ENCODE data around the gene MYH14.

MYH14 gene

GRCh38 chr19:50320051-50320450 lies 116.6 kb downstream of the MYH14 start:
- H3K4me3 ChIP-seq (ENCODE audit: low read depth, low read length): no peak overlapping the region
- in situ Hi-C loops (cut with HindIII; ENCODE audit: low sequenced_read_pairs): no loop called here
- no peak for TF ChIP-seq CTCF (IDR thresholded peaks at IDR 0.05; ENCODE audit: low read depth, low read length, missing control alignments)
- no peak for DNase-seq (ENCODE audit: low read depth)

GRCh38 chr19:50320596-50320995 lies 117.2 kb downstream of the MYH14 start:
- TF ChIP-seq CTCF (IDR thresholded peaks at IDR 0.05; ENCODE audit: low read depth, low read length, missing control alignments): no peak
- no peak overlapping the region for H3K4me3 ChIP-seq (ENCODE audit: low read depth, low read length)
- in situ Hi-C loops (cut with HindIII; ENCODE audit: low sequenced_read_pairs): no loop called here
- DNase-seq (ENCODE audit: low read depth): no peak

- no peak for DNase-seq (ENCODE audit: low read depth)
- no peak for TF ChIP-seq CTCF (IDR thresholded peaks at IDR 0.05; ENCODE audit: low read depth, low read length, missing control alignments)
- H3K4me3 ChIP-seq (ENCODE audit: low read depth, low read length): no peak overlapping the region
- in situ Hi-C loops (cut with HindIII; ENCODE audit: low sequenced_read_pairs): no loop called here
These were observed 118.4 kb downstream of the MYH14 start for GRCh38 chr19:50321831-50322230.

- in situ Hi-C loops (cut with HindIII; ENCODE audit: low sequenced_read_pairs): no loop called here
- TF ChIP-seq CTCF (IDR thresholded peaks at IDR 0.05; ENCODE audit: low read depth, low read length, missing control alignments): no peak
- no peak overlapping the region for H3K4me3 ChIP-seq (ENCODE audit: low read depth, low read length)
- no peak for DNase-seq (ENCODE audit: low read depth)
These were observed 118.8 kb downstream of the MYH14 start for GRCh38 chr19:50322234-50322633.

- TF ChIP-seq CTCF (IDR thresholded peaks at IDR 0.05; ENCODE audit: low read depth, low read length, missing control alignments): no peak
- in situ Hi-C loops (cut with HindIII; ENCODE audit: low sequenced_read_pairs): no loop called here
- DNase-seq (ENCODE audit: low read depth): no peak
- H3K4me3 ChIP-seq (ENCODE audit: low read depth, low read length): no peak overlapping the region
These were observed 119.7 kb downstream of the MYH14 start for GRCh38 chr19:50322931-50323781.

- H3K4me3 ChIP-seq (ENCODE audit: low read depth, low read length): no peak overlapping the region
- TF ChIP-seq CTCF (IDR thresholded peaks at IDR 0.05; ENCODE audit: low read depth, low read length, missing control alignments): no peak
- in situ Hi-C loops (cut with HindIII; ENCODE audit: low sequenced_read_pairs): no loop called here
- no peak for DNase-seq (ENCODE audit: low read depth)
These were observed 120.3 kb downstream of the MYH14 start for GRCh38 chr19:50323782-50324133.

Data from astrocyte of the cerebellum (primary cell).